HepG2 (cell line): ENCODE measurements around the gene SEC24B. TPM values are rescaled to one million over a fixed set of nuclear protein-coding genes. Genes with fewer than 3 reads are reported as not detected.
A peak's percentile ranks its signal among the peaks of the same experiment; 100 is the strongest.

ENCODE experiments used
- ATAC-seq: fragments of 200-7000 bp; cut with Tn5 transposase; 3 replicates; pipeline ENCODE4 v1.9.1; 2020; ENCODE audit warnings: mild to moderate bottlenecking, moderate library complexity
- BruUV-seq: library from RNA; stranded (reverse); fragments of 400-500 nt; replicated peaks from 2 replicates; lab custom pipeline; 2021; lab: Mats Ljungman, UMichigan
- CTCF ChIA-PET: fragments of 300-600 bp; formaldehyde crosslinking; extraction: SDS; loops from one replicate; lab custom pipeline; 2021; ENCODE audit warnings: low total read pairs, inconsistent platforms, low intra/inter-chr PET ratio; lab: Yijun Ruan, JAX
- POLR2A ChIA-PET: fragments of 350-600 bp; sonication (Branson Sonifier 250); formaldehyde crosslinking; loops from one replicate; lab custom pipeline; 2020; ENCODE audit warnings: antibody characterized with exemption, inconsistent platforms; lab: Yijun Ruan, JAX
- DNase-seq: peaks from one replicate; pipeline ENCODE4 v3.0.0-alpha.2; 2015; ENCODE audit warnings: low spot score
- FAIRE-seq: peaks from 3 replicates; lab custom pipeline; 2011; peaks lifted over from hg19 to GRCh38; lab: Jason Lieb, UNC
- H2AFZ ChIP-seq: one replicate; pipeline ENCODE4 v1.6.1; 2011; ENCODE audit warnings: low read length, inconsistent platforms
- H3K27ac ChIP-seq: fragments of 300-600 bp; 3 replicates; pipeline ENCODE4 v1.8.0; 2011; ENCODE audit warnings: mixed run types, mild to moderate bottlenecking, mixed read lengths, low read length, inconsistent platforms; ENCODE audit not compliant: insufficient read depth; ENCODE audit errors: extremely low read length
- H3K27me3 ChIP-seq, 2 experiments: fragments of 200-600 bp in 1 of 2; 2 replicates in 1 of 2; 3 replicates in 1 of 2; pipeline versions ENCODE4 v1.6.0 to v1.8.0; 2011; ENCODE audit warnings: low read length in 2 of 2, mild to moderate bottlenecking in 2 of 2, moderate library complexity in 2 of 2, inconsistent platforms in 1 of 2; ENCODE audit not compliant: insufficient read depth in 2 of 2, control insufficient read depth in 1 of 2
- H3K36me3 ChIP-seq, 2 experiments: fragments of 200-600 bp in 1 of 2; replicated peaks in 1 of 2; 2 replicates in 1 of 2; 3 replicates in 1 of 2; pipeline versions ENCODE4 v1.5.1 to v1.8.0; 2011; ENCODE audit warnings: low read length in 2 of 2, inconsistent platforms in 1 of 2; ENCODE audit not compliant: insufficient read depth in 2 of 2, control insufficient read depth in 1 of 2
- H3K4me1 ChIP-seq: 2 replicates; pipeline ENCODE4 v1.5.1; 2012; ENCODE audit warnings: low read length, inconsistent platforms; ENCODE audit not compliant: insufficient read depth
- H3K4me2 ChIP-seq: 2 replicates; pipeline ENCODE4 v1.6.0; 2011; ENCODE audit warnings: low read depth, low read length, inconsistent platforms
- H3K4me3 ChIP-seq, 3 experiments: fragments of 200-600 bp in 1 of 3; sonication (generic), shearing (Covaris generic) in 1 of 3; replicated peaks in 1 of 3; 2 replicates each; pipeline ENCODE4 v1.5.1; 2011 to 2016; ENCODE audit warnings: low read length in 3 of 3, inconsistent platforms in 2 of 3, low read depth in 2 of 3, mild to moderate bottlenecking in 2 of 3, control low read depth in 1 of 3, mixed read lengths in 1 of 3; ENCODE audit not compliant: insufficient read depth in 1 of 3
- H3K79me2 ChIP-seq: one replicate; pipeline ENCODE4 v1.6.1; 2011; ENCODE audit warnings: low read length, inconsistent platforms; ENCODE audit not compliant: insufficient read depth
- H3K9ac ChIP-seq: 2 replicates; pipeline ENCODE4 v1.6.0; 2011; ENCODE audit warnings: mild to moderate bottlenecking, low read depth, low read length, inconsistent platforms; ENCODE audit not compliant: insufficient read depth
- H3K9me3 ChIP-seq: 2 replicates; pipeline ENCODE4 v1.5.1; 2012; ENCODE audit warnings: mild to moderate bottlenecking, low read length
- H4K20me1 ChIP-seq: 2 replicates; pipeline ENCODE4 v1.6.0; 2011; ENCODE audit warnings: inconsistent platforms, mild to moderate bottlenecking, low read length, moderate library complexity; ENCODE audit not compliant: insufficient read depth
- ARID2 ChIP-seq: sonication (generic); formaldehyde crosslinking; IDR thresholded peaks from 2 replicates; pipeline ENCODE4 v1.8.1; 2022; ENCODE audit warnings: mild to moderate bottlenecking, missing genetic modification reagents, borderline replicate concordance
- ARNT ChIP-seq: fragments of 450-650 bp; IDR thresholded peaks from 2 replicates; pipeline ENCODE4 v1.6.1; 2017
- ETS1 ChIP-seq: sonication (generic); formaldehyde crosslinking; IDR thresholded peaks from 2 replicates; pipeline ENCODE4 v1.4.0; 2020; ENCODE audit warnings: missing genetic modification reagents
- FOSL2 ChIP-seq: sonication (generic); formaldehyde crosslinking; IDR thresholded peaks from 2 replicates; pipeline ENCODE4 v1.4.0; 2020; ENCODE audit warnings: missing genetic modification reagents
- MLLT10 ChIP-seq: sonication (generic); formaldehyde crosslinking; IDR thresholded peaks from 2 replicates; pipeline ENCODE4 v1.4.0; 2020; ENCODE audit warnings: missing genetic modification reagents
- NR2C2 ChIP-seq: sonication (generic); formaldehyde crosslinking; IDR thresholded peaks from 2 replicates; pipeline ENCODE4 v1.4.0; 2020; ENCODE audit warnings: missing genetic modification reagents, mild to moderate bottlenecking, moderate library complexity, borderline replicate concordance
- POLR2G ChIP-seq: fragments of 200-400 bp; formaldehyde crosslinking; IDR thresholded peaks from 2 replicates; pipeline ENCODE4 v1.6.1; 2018; ENCODE audit warnings: mild to moderate bottlenecking, low read depth, low read length, moderate library complexity
- SP4 ChIP-seq: sonication (generic); formaldehyde crosslinking; IDR thresholded peaks from 2 replicates; pipeline ENCODE4 v1.8.1; 2023; ENCODE audit warnings: mild to moderate bottlenecking, missing genetic modification reagents
- YEATS4 ChIP-seq: sonication (generic); formaldehyde crosslinking; IDR thresholded peaks from 2 replicates; pipeline ENCODE4 v1.4.0; 2020; ENCODE audit warnings: missing genetic modification reagents, borderline replicate concordance
- ZBTB33 ChIP-seq: sonication (generic); formaldehyde crosslinking; IDR thresholded peaks from 2 replicates; pipeline ENCODE4 v1.4.0; 2020; ENCODE audit warnings: missing genetic modification reagents
- ZNF260 ChIP-seq: sonication (generic); formaldehyde crosslinking; IDR thresholded peaks from 2 replicates; pipeline ENCODE4 v1.4.0; 2020; ENCODE audit warnings: missing genetic modification reagents, low read depth, mild to moderate bottlenecking, borderline replicate concordance
- ZNF724P ChIP-seq: sonication (generic); formaldehyde crosslinking; IDR thresholded peaks from 2 replicates; pipeline ENCODE4 v1.8.0; 2022; ENCODE audit warnings: missing genetic modification reagents, borderline replicate concordance
- WGBS: methylation state at CpG from one replicate; pipeline ENCODE4 v1.1.6; 2017; ENCODE audit warnings: low lambda C conversion rate; 5-methylcytosine and 5-hydroxymethylcytosine counted together
- in situ Hi-C: cut with HindIII; loops from 2 replicates; pipeline ENCODE4 v1.10.0; 2017; ENCODE audit warnings: low pct_unique_long_range_greater_than_20kb; ENCODE audit not compliant: extremely low pct_ligation_motif_present
- intact Hi-C: fragments of 100-400 bp; cut with micrococcal nuclease; formaldehyde crosslinking; loops from one replicate; pipeline ENCODE4 v1.10.0; 2022; ENCODE audit not compliant: unreplicated experiment
- polyA plus RNA-seq, 8 experiments: library from polyadenylated mRNA; depleted of rRNA in 3 of 8; stranded (reverse) in 7 of 8; unstranded in 1 of 8; fragments of >200 nt; fragmentation: Illumina TruSeq in 4 of 8; extraction: Trizol in 4 of 8; gene quantifications; 2 replicates each; pipeline versions ENCODE4 v1.2.1 to v1.2.3, GENCODE V29; 2011 to 2016; ENCODE audit warnings: low read depth in 4 of 8, missing spikeins in 1 of 8, mixed read lengths in 1 of 8; ENCODE audit not compliant: insufficient read depth in 1 of 8
- total RNA-seq, 5 experiments: library from RNA; depleted of rRNA; stranded (reverse); fragments of >200 nt; fragmentation: Illumina TruSeq; extraction: Trizol; gene quantifications; 2 replicates each; pipeline ENCODE4 v1.2.3, GENCODE V29; 2016; ENCODE audit warnings: low read depth in 1 of 5

The SEC24B gene
- total and polyA plus RNA-seq, 2 of the 13 experiments (the other 11 are each of a cell fraction or from before 2014, with no cell fraction given) = 14.6 to 39.0 TPM

- Histone ChIP-seq H4K20me1 (no peaks in the 10 kb centered on the region), H3K27me3 (no peaks in the 10 kb centered on the region), H3K9ac (no peak overlapping the region), H3K9me3 (no peaks in the 10 kb centered on the region), H3K79me2 (no peaks in the 10 kb centered on the region), H3K4me1 (no peaks in the 10 kb centered on the region), H2AFZ (no peak overlapping the region), H3K36me3 (no peaks in the 10 kb centered on the region), H3K4me2 (no peak overlapping the region), H3K27ac (no peak overlapping the region), H3K4me3 (no peak overlapping the region)
- ATAC-seq = no peak
- no TSS peak for BruUV-seq
- no peak for FAIRE-seq
- intact Hi-C loops = loop anchor here (5.0 kb wide), 1 partner anchor 148 kb away; no protein-coding TSS in a partner anchor
- DNase-seq = no peak
- in situ Hi-C loops = loop anchor here (10.0 to 25.0 kb wide), 3 partner anchors 231 to 737 kb away; no protein-coding TSS in a partner anchor
- TF ChIP-seq ZBTB33 (CRISPR knock-in tag) (peak; percentile 35; the same call in 1 of the 2 replicates), YEATS4 (CRISPR knock-in tag) (no peak), FOSL2 (CRISPR knock-in tag) (0 out of 2 replicates have a peak, but pooled peaks have one; percentile 24), ARNT (no peak)
- CTCF ChIA-PET = no interaction called here
- POLR2A ChIA-PET = no interaction called here
- 81% methylated on average over 19 of the region's 19 CpGs for WGBS
Observed at GRCh38 chr4:109424093-109424841, 9.3 kb upstream of the SEC24B start.

- no peaks in the 10 kb centered on the region for H3K79me2 ChIP-seq
- no peaks in the 10 kb centered on the region for H3K36me3 ChIP-seq
- 52% methylated on average over 4 of the region's 4 CpGs for WGBS
- H3K27me3 ChIP-seq = no peaks in the 10 kb centered on the region
- intact Hi-C loops (no loop called here), in situ Hi-C loops (loop anchor here (10.0 to 25.0 kb wide), 3 partner anchors 229 to 762 kb away; partner anchors contain the start of gene ELOVL6)
- no peak overlapping the region for H2AFZ ChIP-seq
- no peak overlapping the region for H3K4me2 ChIP-seq
- ChIA-PET CTCF (no interaction called here), POLR2A (no interaction called here)
- FAIRE-seq (no peak), DNase-seq (no peak), ATAC-seq (no peak)
- no peak overlapping the region for H3K4me3 ChIP-seq
- no peak overlapping the region for H3K9ac ChIP-seq
- BruUV-seq = no TSS peak
- H4K20me1 ChIP-seq = no peaks in the 10 kb centered on the region
- no peak overlapping the region for H3K27ac ChIP-seq
- no peaks in the 10 kb centered on the region for H3K9me3 ChIP-seq
- no peaks in the 10 kb centered on the region for H3K4me1 ChIP-seq
- TF ChIP-seq NR2C2 (CRISPR knock-in tag) (no peak), ETS1 (CRISPR knock-in tag) (no peak), POLR2G (no peak), SP4 (no peak), ZNF724P (CRISPR knock-in tag) (no peak), ARID2 (no peak), MLLT10 (CRISPR knock-in tag) (no peak), ZNF260 (CRISPR knock-in tag) (no peak)
Observed at GRCh38 chr4:109425405-109425804, 8.2 kb upstream of the SEC24B start.
